K562 (cell line): ENCODE measurements around the gene DYNLT2. TPM values are rescaled to one million over a fixed set of nuclear protein-coding genes. Genes with fewer than 3 reads are reported as not detected.

ENCODE experiments used
- ATF7 ChIP-seq: fragments of 450-650 bp; IDR thresholded peaks from 2 replicates; pipeline ENCODE4 v1.7.1; 2014; ENCODE audit warnings: mild to moderate bottlenecking, moderate library complexity
- DNMT1 ChIP-seq: fragments of 450-650 bp; IDR thresholded peaks from 2 replicates; pipeline ENCODE4 v1.6.1; 2016; ENCODE audit warnings: antibody characterized with exemption, mild to moderate bottlenecking
- EGR1 ChIP-seq: fragments of 450-650 bp; conservative IDR thresholded peaks from 2 replicates; pipeline ENCODE4 v1.6.1; 2017; ENCODE audit warnings: mild to moderate bottlenecking
- ELF2 ChIP-seq: fragments of 250-450 bp; sonication (Bioruptor Pico); IDR thresholded peaks from 2 replicates; pipeline ENCODE4 v1.5.0; 2021; ENCODE audit warnings: mild to moderate bottlenecking
- FOXK2 ChIP-seq, 2 experiments: fragments of 450-650 bp; IDR thresholded peaks in 1 of 2; conservative IDR thresholded peaks in 1 of 2; 2 replicates each; pipeline ENCODE4 v1.6.1; 2016; ENCODE audit warnings: low read depth in 2 of 2, mild to moderate bottlenecking in 1 of 2
- LARP7 ChIP-seq: fragments of 450-650 bp; IDR thresholded peaks from 2 replicates; pipeline ENCODE4 v1.6.1; 2016
- MAFK ChIP-seq: IDR thresholded peaks from 2 replicates; pipeline ENCODE4 v1.6.1; 2011; ENCODE audit warnings: low read length, improper control_type of control experiment
- MTA1 ChIP-seq: fragments of 450-650 bp; IDR thresholded peaks from 2 replicates; pipeline ENCODE4 v1.6.1; 2017; ENCODE audit warnings: borderline replicate concordance
- NELFE ChIP-seq: IDR thresholded peaks from 2 replicates; pipeline ENCODE4 v1.6.1; 2011; ENCODE audit warnings: mild to moderate bottlenecking; ENCODE audit not compliant: insufficient read depth, insufficient read length
- NONO ChIP-seq, 2 experiments: fragments of 200-400 bp in 1 of 2; fragments of 450-650 bp in 1 of 2; formaldehyde crosslinking in 1 of 2; IDR thresholded peaks; 2 replicates each; pipeline ENCODE4 v1.6.1; 2017; ENCODE audit warnings: low read depth in 2 of 2, mild to moderate bottlenecking in 2 of 2, moderate library complexity in 2 of 2, low read length in 1 of 2
- NR1H2 ChIP-seq: sonication (generic); formaldehyde crosslinking; IDR thresholded peaks from 2 replicates; pipeline ENCODE4 v1.4.0; 2020; ENCODE audit warnings: mild to moderate bottlenecking, missing genetic modification reagents
- OTX1 ChIP-seq: fragments of 450-650 bp; formaldehyde crosslinking; IDR thresholded peaks from 2 replicates; pipeline ENCODE4 v1.4.0; 2022; ENCODE audit warnings: mild to moderate bottlenecking
- PRPF4 ChIP-seq: fragments of 200-400 bp; formaldehyde crosslinking; IDR thresholded peaks from one replicate; pipeline ENCODE4 v1.6.1; 2017; ENCODE audit warnings: low read length, low read depth, mild to moderate bottlenecking; ENCODE audit not compliant: insufficient read depth, poor library complexity, severe bottlenecking
- RBM15 ChIP-seq: fragments of 200-400 bp; formaldehyde crosslinking; IDR thresholded peaks from 2 replicates; pipeline ENCODE4 v1.6.1; 2018; ENCODE audit warnings: mild to moderate bottlenecking, low read length, moderate library complexity; ENCODE audit not compliant: insufficient read depth
- SMAD3 ChIP-seq: fragments of 450-650 bp; formaldehyde crosslinking; conservative IDR thresholded peaks from 2 replicates; pipeline ENCODE4 v1.4.0; 2020; ENCODE audit warnings: mild to moderate bottlenecking
- ZNF699 ChIP-seq: fragments of 250-450 bp; sonication (Bioruptor Pico); IDR thresholded peaks from 2 replicates; pipeline ENCODE4 v1.8.0; 2021; ENCODE audit warnings: mild to moderate bottlenecking, moderate library complexity; ENCODE audit not compliant: insufficient replicate concordance
- polyA plus RNA-seq, 8 experiments: library from polyadenylated mRNA; depleted of rRNA in 4 of 8; stranded (reverse) in 5 of 8; unstranded in 3 of 8; fragments of >200 nt; fragmentation: Nextera tagmentation in 2 of 8; fragmentation: Illumina TruSeq in 1 of 8; extraction: Ambion mirVana in 2 of 8; extraction: Trizol in 1 of 8; gene quantifications; 2 replicates each; pipeline versions ENCODE4 v1.2.1 to v1.2.3, GENCODE V29; 2011 to 2014; ENCODE audit warnings: inconsistent platforms in 1 of 8, missing spikeins in 1 of 8
- total RNA-seq, 7 experiments: library from RNA; depleted of rRNA in 6 of 7; stranded (reverse); fragments of >200 nt in 6 of 7; fragmentation: Illumina TruSeq in 2 of 7; extraction: Trizol in 2 of 7; gene quantifications; 2 replicates each; pipeline versions ENCODE4 v1.2.1 to v1.2.3, GENCODE V29; 2011 to 2021; ENCODE audit warnings: low replicate concordance in 1 of 7
- TF ChIP-seq, protein P1 (sequence below): sonication (generic); formaldehyde crosslinking; IDR thresholded peaks from 2 replicates; pipeline ENCODE4 v1.5.0; 2020; ENCODE audit warnings: missing genetic modification reagents
- TF ChIP-seq, protein P2 (sequence below): sonication (generic); formaldehyde crosslinking; IDR thresholded peaks from 2 replicates; pipeline ENCODE4 v1.8.1; 2023; ENCODE audit warnings: mild to moderate bottlenecking, missing genetic modification reagents
- TF ChIP-seq, protein P3 (sequence below): IDR thresholded peaks from 2 replicates; pipeline ENCODE4 v1.6.1; 2014; ENCODE audit warnings: antibody characterized with exemption
- TF ChIP-seq, protein P4 (sequence below): fragments of 250-450 bp; sonication (Bioruptor Pico); IDR thresholded peaks from 2 replicates; pipeline ENCODE4 v1.8.0; 2021; ENCODE audit warnings: moderate library complexity, mild to moderate bottlenecking, inconsistent platforms
- TF ChIP-seq, protein P5 (sequence below): fragments of 250-450 bp; sonication (Bioruptor Pico); IDR thresholded peaks from 2 replicates; pipeline ENCODE4 v1.9.0; 2021; ENCODE audit warnings: mild to moderate bottlenecking, inconsistent platforms

Gene DYNLT2
- total and polyA plus RNA-seq, 9 of the 15 experiments (the other 6 are each of a cell fraction or from before 2014, with no cell fraction given) = 2.0 to 12.8 (median 6.3) TPM

DNA sequence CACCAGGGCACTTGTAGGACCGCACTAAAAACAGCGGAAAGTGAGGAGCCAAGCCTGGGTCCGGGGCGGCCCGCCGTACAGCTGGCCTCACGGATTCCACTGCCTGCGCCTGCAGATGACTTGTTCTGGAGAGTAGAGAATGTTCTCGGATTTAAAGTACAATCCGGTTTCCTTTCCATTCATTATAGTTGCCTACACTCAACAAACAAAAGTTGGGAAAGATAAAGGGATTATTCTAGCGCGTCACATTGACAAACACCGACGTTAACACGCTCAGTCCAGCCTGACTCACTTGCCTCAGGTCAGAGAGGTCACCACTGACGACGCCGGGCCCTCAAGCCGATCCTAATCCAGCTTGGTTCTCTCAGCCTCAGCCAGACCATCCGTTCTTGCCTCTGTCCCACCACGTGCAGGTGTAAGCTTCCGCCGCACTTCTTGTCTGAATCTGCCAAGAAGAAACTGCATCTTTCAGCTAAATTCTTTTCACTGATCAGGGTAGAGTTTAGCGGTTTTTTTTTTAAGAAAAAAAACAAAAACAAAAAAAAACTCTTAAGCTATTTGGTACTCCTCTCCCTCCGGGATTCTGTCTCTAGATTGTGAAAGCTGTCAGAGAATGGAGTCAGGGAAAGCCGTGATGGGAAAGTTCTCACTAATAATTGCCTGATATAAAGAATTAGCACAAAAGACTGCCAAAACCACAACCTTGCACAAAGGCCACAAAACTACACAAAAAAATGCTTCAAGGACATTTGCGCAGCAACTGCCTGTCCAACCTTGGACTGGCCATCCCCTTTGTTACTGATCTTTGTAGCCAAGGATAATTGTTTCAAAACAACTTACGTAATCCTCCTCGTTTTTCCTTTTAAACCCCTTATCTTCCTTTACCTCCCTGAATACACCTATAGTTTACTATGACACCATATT lies 26.0 kb downstream of the DYNLT2 start (continued):
- TF ChIP-seq LARP7 (no peak), RBM15 (no peak), MAFK (no peak), ZNF699 (CRISPR knock-in tag) (no peak), NELFE (no peak), OTX1 (CRISPR knock-in tag) (no peak), PRPF4 (no peak), FOXK2 (conservative IDR thresholded peaks at IDR 0.05 in 1 of 2, IDR thresholded peaks at IDR 0.05 in 1 of 2; ENCODE audit: low read depth in 2 of 2) (0 out of 4 replicates have a peak, but pooled peaks of 1 of the 2 experiments have one; percentile 34), ATF7 (peak; percentile 68; the same call in 1 of the 2 replicates), SMAD3 (CRISPR knock-in tag) (no peak), NONO (IDR thresholded peaks at IDR 0.05; ENCODE audit: low read depth in 2 of 2, low read length in 1 of 2) (no peak), MTA1 (no peak), NR1H2 (no peak), DNMT1 (no peak), EGR1 (no peak; the same call in 1 of the 2 replicates), ELF2 (CRISPR knock-in tag) (no peak)
- TF ChIP-seq, protein P1, sequence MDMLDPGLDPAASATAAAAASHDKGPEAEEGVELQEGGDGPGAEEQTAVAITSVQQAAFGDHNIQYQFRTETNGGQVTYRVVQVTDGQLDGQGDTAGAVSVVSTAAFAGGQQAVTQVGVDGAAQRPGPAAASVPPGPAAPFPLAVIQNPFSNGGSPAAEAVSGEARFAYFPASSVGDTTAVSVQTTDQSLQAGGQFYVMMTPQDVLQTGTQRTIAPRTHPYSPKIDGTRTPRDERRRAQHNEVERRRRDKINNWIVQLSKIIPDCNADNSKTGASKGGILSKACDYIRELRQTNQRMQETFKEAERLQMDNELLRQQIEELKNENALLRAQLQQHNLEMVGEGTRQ (CRISPR knock-in tag) = no peak
- TF ChIP-seq, protein P2, sequence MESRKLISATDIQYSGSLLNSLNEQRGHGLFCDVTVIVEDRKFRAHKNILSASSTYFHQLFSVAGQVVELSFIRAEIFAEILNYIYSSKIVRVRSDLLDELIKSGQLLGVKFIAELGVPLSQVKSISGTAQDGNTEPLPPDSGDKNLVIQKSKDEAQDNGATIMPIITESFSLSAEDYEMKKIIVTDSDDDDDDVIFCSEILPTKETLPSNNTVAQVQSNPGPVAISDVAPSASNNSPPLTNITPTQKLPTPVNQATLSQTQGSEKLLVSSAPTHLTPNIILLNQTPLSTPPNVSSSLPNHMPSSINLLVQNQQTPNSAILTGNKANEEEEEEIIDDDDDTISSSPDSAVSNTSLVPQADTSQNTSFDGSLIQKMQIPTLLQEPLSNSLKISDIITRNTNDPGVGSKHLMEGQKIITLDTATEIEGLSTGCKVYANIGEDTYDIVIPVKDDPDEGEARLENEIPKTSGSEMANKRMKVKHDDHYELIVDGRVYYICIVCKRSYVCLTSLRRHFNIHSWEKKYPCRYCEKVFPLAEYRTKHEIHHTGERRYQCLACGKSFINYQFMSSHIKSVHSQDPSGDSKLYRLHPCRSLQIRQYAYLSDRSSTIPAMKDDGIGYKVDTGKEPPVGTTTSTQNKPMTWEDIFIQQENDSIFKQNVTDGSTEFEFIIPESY = no peak
- TF ChIP-seq, protein P3, sequence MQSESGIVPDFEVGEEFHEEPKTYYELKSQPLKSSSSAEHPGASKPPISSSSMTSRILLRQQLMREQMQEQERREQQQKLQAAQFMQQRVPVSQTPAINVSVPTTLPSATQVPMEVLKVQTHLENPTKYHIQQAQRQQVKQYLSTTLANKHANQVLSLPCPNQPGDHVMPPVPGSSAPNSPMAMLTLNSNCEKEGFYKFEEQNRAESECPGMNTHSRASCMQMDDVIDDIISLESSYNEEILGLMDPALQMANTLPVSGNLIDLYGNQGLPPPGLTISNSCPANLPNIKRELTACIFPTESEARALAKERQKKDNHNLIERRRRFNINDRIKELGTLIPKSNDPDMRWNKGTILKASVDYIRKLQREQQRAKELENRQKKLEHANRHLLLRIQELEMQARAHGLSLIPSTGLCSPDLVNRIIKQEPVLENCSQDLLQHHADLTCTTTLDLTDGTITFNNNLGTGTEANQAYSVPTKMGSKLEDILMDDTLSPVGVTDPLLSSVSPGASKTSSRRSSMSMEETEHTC = no peak
- TF ChIP-seq, protein P4, sequence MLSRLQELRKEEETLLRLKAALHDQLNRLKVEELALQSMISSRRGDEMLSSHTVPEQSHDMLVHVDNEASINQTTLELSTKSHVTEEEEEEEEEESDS = no peak
- TF ChIP-seq, protein P5, sequence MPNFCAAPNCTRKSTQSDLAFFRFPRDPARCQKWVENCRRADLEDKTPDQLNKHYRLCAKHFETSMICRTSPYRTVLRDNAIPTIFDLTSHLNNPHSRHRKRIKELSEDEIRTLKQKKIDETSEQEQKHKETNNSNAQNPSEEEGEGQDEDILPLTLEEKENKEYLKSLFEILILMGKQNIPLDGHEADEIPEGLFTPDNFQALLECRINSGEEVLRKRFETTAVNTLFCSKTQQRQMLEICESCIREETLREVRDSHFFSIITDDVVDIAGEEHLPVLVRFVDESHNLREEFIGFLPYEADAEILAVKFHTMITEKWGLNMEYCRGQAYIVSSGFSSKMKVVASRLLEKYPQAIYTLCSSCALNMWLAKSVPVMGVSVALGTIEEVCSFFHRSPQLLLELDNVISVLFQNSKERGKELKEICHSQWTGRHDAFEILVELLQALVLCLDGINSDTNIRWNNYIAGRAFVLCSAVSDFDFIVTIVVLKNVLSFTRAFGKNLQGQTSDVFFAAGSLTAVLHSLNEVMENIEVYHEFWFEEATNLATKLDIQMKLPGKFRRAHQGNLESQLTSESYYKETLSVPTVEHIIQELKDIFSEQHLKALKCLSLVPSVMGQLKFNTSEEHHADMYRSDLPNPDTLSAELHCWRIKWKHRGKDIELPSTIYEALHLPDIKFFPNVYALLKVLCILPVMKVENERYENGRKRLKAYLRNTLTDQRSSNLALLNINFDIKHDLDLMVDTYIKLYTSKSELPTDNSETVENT (CRISPR knock-in tag) = no peak; the same call in 1 of the 2 replicates
